ENCODE measurements around the gene LIMD2. TPM values are rescaled to one million over a fixed set of nuclear protein-coding genes. Genes with fewer than 3 reads are reported as not detected.

The LIMD2 gene
- total and polyA plus RNA-seq, 2 of the 8 experiments (the other 6 are each of a cell fraction or from before 2014, with no cell fraction given) = 72.0 to 77.2 TPM

GRCh38 chr17:63704836-63705235, 4.9 kb upstream of the LIMD2 start (continued):
- no peak for TF ChIP-seq NRF1 (IDR thresholded peaks at IDR 0.05; ENCODE audit: low read depth, low read length)
- no peak for TF ChIP-seq CREB1 (IDR thresholded peaks at IDR 0.05)
- TF ChIP-seq TCF12 (IDR thresholded peaks at IDR 0.05; ENCODE audit: low read depth, low read length) = no peak
- no peak for TF ChIP-seq GTF2F1 (IDR thresholded peaks at IDR 0.05; ENCODE audit: borderline replicate concordance, low read depth, low read length)
- TF ChIP-seq RFX5 (IDR thresholded peaks at IDR 0.05; ENCODE audit: borderline replicate concordance, low read depth, low read length) = no peak
- TF ChIP-seq RAD21 (IDR thresholded peaks at IDR 0.05 in 1 of 2, conservative IDR thresholded peaks at IDR 0.05 in 1 of 2; ENCODE audit: low read depth in 2 of 2, low read length in 2 of 2) = no peak
- no peak for TF ChIP-seq EZH2 (IDR thresholded peaks at IDR 0.05; ENCODE audit: low read depth, low read length, severe bottlenecking)
- no peak for TF ChIP-seq SIX5 (IDR thresholded peaks at IDR 0.05; ENCODE audit: low read depth, low read length)
- no peak for TF ChIP-seq EGR1 (IDR thresholded peaks at IDR 0.05; ENCODE audit: borderline replicate concordance, low read depth, low read length)
- no peak for TF ChIP-seq KDM5A (IDR thresholded peaks at IDR 0.05; ENCODE audit: low read length)
- TF ChIP-seq USF2 (IDR thresholded peaks at IDR 0.05; ENCODE audit: low read length) = no peak
- TF ChIP-seq CHD1 (IDR thresholded peaks at IDR 0.05; ENCODE audit: low read depth, low read length) = no peak
